H9 (cell line): Measurements from ENCODE around the gene DKK1. TPM values are rescaled to one million over a fixed set of nuclear protein-coding genes. Genes with fewer than 3 reads are reported as not detected.
"Not testable (repeated sequence)": the region's sequence is repeated elsewhere in the genome, so short reads cannot be mapped to it uniquely, and the experiment has no call there.

Experiments used
- DNase-seq: peaks from one replicate; pipeline ENCODE4 v3.0.0-alpha.2; 2017
- H2AFZ ChIP-seq: one replicate; pipeline ENCODE4 v1.6.1; 2013; ENCODE audit warnings: mild to moderate bottlenecking, low read length, control low read depth, moderate library complexity
- H2AK5ac ChIP-seq: 2 replicates; pipeline ENCODE4 v1.6.1; 2013; ENCODE audit warnings: low read length, control low read depth, mixed read lengths; ENCODE audit not compliant: insufficient read length
- H2BK120ac ChIP-seq: one replicate; pipeline ENCODE4 v1.6.1; 2013; ENCODE audit warnings: low read depth, mild to moderate bottlenecking, low read length, control low read depth, inconsistent platforms; ENCODE audit not compliant: poor library complexity, severe bottlenecking
- H2BK12ac ChIP-seq: 2 replicates; pipeline ENCODE4 v1.6.1; 2013; ENCODE audit warnings: low read length, control low read depth, mixed read lengths, low read depth; ENCODE audit not compliant: insufficient read length
- H2BK15ac ChIP-seq: 2 replicates; pipeline ENCODE4 v1.6.1; 2013; ENCODE audit warnings: low read depth, low read length, control low read depth
- H2BK20ac ChIP-seq: one replicate; pipeline ENCODE4 v1.6.1; 2013; ENCODE audit warnings: low read depth, mild to moderate bottlenecking, low read length, control low read depth, inconsistent platforms; ENCODE audit not compliant: poor library complexity, severe bottlenecking
- H2BK5ac ChIP-seq: 2 replicates; pipeline ENCODE4 v1.6.1; 2013; ENCODE audit warnings: low read length, control low read depth, mixed read lengths; ENCODE audit not compliant: insufficient read length
- H3K14ac ChIP-seq: 2 replicates; pipeline ENCODE4 v1.6.1; 2013; ENCODE audit warnings: low read length, control low read depth; ENCODE audit not compliant: insufficient read depth
- H3K18ac ChIP-seq: 2 replicates; pipeline ENCODE4 v1.6.1; 2013; ENCODE audit warnings: low read depth, mild to moderate bottlenecking, mixed read lengths, low read length, control low read depth; ENCODE audit not compliant: insufficient read length
- H3K23ac ChIP-seq: 2 replicates; pipeline ENCODE4 v1.6.1; 2013; ENCODE audit warnings: low read length, control low read depth, mixed read lengths, low read depth; ENCODE audit not compliant: insufficient read length
- H3K23me2 ChIP-seq: 2 replicates; pipeline ENCODE4 v1.6.1; 2013; ENCODE audit warnings: low read depth, mild to moderate bottlenecking, mixed read lengths, low read length, control low read depth; ENCODE audit not compliant: insufficient read length, poor library complexity, severe bottlenecking
- H3K27ac ChIP-seq: 2 replicates; pipeline ENCODE4 v1.5.1; 2013; ENCODE audit warnings: low read length, control low read depth, mixed read lengths, low read depth; ENCODE audit not compliant: insufficient read length
- H3K27me3 ChIP-seq: 2 replicates; pipeline ENCODE4 v1.6.1; 2013; ENCODE audit warnings: low read length, control low read depth, inconsistent platforms; ENCODE audit not compliant: insufficient read depth
- H3K4ac ChIP-seq: 2 replicates; pipeline ENCODE4 v1.6.1; 2013; ENCODE audit warnings: low read depth, mild to moderate bottlenecking, control low read depth, inconsistent platforms, low read length, moderate library complexity
- H3K4me1 ChIP-seq: 2 replicates; pipeline ENCODE4 v1.6.1; 2013; ENCODE audit warnings: low read length, control low read depth, inconsistent platforms; ENCODE audit not compliant: insufficient read depth
- H3K4me2 ChIP-seq: 2 replicates; pipeline ENCODE4 v1.6.1; 2013; ENCODE audit warnings: low read length, control low read depth, mixed read lengths; ENCODE audit not compliant: insufficient read length, insufficient read depth
- H3K56ac ChIP-seq: 2 replicates; pipeline ENCODE4 v1.6.1; 2013; ENCODE audit warnings: low read depth, mild to moderate bottlenecking, mixed read lengths, low read length, control low read depth; ENCODE audit not compliant: insufficient read length
- H3K79me1 ChIP-seq: 2 replicates; pipeline ENCODE4 v1.6.1; 2013; ENCODE audit warnings: low read depth, mild to moderate bottlenecking, moderate library complexity, low read length, control low read depth, inconsistent platforms; ENCODE audit not compliant: insufficient read depth, poor library complexity, severe bottlenecking
- H3K79me2 ChIP-seq: 2 replicates; pipeline ENCODE4 v1.6.1; 2013; ENCODE audit warnings: low read length, control low read depth, inconsistent platforms; ENCODE audit not compliant: insufficient read depth
- H3K9ac ChIP-seq: 2 replicates; pipeline ENCODE4 v1.6.1; 2013; ENCODE audit warnings: low read length, control low read depth, mixed read lengths; ENCODE audit not compliant: insufficient read length; ENCODE audit errors: extremely low read depth
- H3K9me3 ChIP-seq: one replicate; pipeline ENCODE4 v1.6.1; 2013; ENCODE audit warnings: low read depth, low read length, inconsistent platforms; ENCODE audit not compliant: control insufficient read depth
- H3T11ph ChIP-seq: one replicate; pipeline ENCODE4 v1.6.1; 2013; ENCODE audit warnings: mild to moderate bottlenecking, low read length, control low read depth, inconsistent platforms
- H4K20me1 ChIP-seq: one replicate; pipeline ENCODE4 v1.6.1; 2013; ENCODE audit not compliant: control insufficient read depth, insufficient read length, insufficient read depth
- H4K5ac ChIP-seq: 2 replicates; pipeline ENCODE4 v1.6.1; 2013; ENCODE audit warnings: low read depth, mild to moderate bottlenecking, mixed read lengths, low read length, control low read depth; ENCODE audit not compliant: insufficient read length
- H4K8ac ChIP-seq: replicated peaks from 2 replicates; pipeline ENCODE4 v1.6.1; 2013; ENCODE audit warnings: low read length, control low read depth, mixed read lengths, low read depth; ENCODE audit not compliant: insufficient read length
- H4K91ac ChIP-seq: 2 replicates; pipeline ENCODE4 v1.6.1; 2013; ENCODE audit warnings: low read depth, mild to moderate bottlenecking, moderate library complexity, mixed read lengths, low read length, control low read depth; ENCODE audit not compliant: insufficient read length
- H3K27ac Mint-ChIP-seq, 3 experiments: 2 replicates in 2 of 3; 3 replicates in 1 of 3; pipeline ENCODE4 v1.8.0; 2020 to 2021; ENCODE audit warnings: mixed read lengths in 3 of 3, mild to moderate bottlenecking in 1 of 3, moderate library complexity in 1 of 3
- H3K27me3 Mint-ChIP-seq: 2 replicates; pipeline ENCODE4 v1.8.0; 2021; ENCODE audit warnings: low read depth, mild to moderate bottlenecking, moderate library complexity, mixed read lengths
- H3K36me3 Mint-ChIP-seq, 3 experiments: 2 replicates in 2 of 3; 3 replicates in 1 of 3; pipeline ENCODE4 v1.8.0; 2020 to 2021; ENCODE audit warnings: low read depth in 3 of 3, mixed read lengths in 3 of 3; ENCODE audit not compliant: insufficient read depth in 1 of 3
- H3K4me1 Mint-ChIP-seq, 2 experiments: 2 replicates each; pipeline ENCODE4 v1.8.0; 2020; ENCODE audit warnings: mixed read lengths in 2 of 2
- H3K4me3 Mint-ChIP-seq, 2 experiments: 2 replicates in 1 of 2; 3 replicates in 1 of 2; pipeline ENCODE4 v1.8.0; 2020 to 2021; ENCODE audit warnings: mild to moderate bottlenecking in 2 of 2, mixed read lengths in 2 of 2, moderate library complexity in 1 of 2
- H3K9me3 Mint-ChIP-seq, 2 experiments: 2 replicates in 1 of 2; 3 replicates in 1 of 2; pipeline ENCODE4 v1.8.0; 2020; ENCODE audit warnings: mild to moderate bottlenecking in 2 of 2, mixed read lengths in 2 of 2, moderate library complexity in 1 of 2
- WGBS: extraction: QIAGEN DNeasy Blood & Tissue Kit; methylation state at CpG from one replicate; pipeline ENCODE4 v1.1.7; 2013; ENCODE audit warnings: missing lambda C conversion rate, low lambda C conversion rate, mixed read lengths; ENCODE audit not compliant: insufficient read length; ENCODE audit errors: extremely low coverage; 5-methylcytosine and 5-hydroxymethylcytosine counted together
- total RNA-seq: library from RNA; stranded (reverse); gene quantifications from 2 replicates; pipeline ENCODE4 v1.2.1, GENCODE V29; 2021
- TF ChIP-seq, protein P1 (sequence below): fragments of 200-600 bp; sonication (generic); conservative IDR thresholded peaks from 3 replicates; pipeline ENCODE4 v1.8.0; 2021; ENCODE audit warnings: antibody characterized with exemption, mild to moderate bottlenecking

DKK1 gene
- total RNA-seq, 1 experiment from 2014 or later: 1.1 TPM

DNA sequence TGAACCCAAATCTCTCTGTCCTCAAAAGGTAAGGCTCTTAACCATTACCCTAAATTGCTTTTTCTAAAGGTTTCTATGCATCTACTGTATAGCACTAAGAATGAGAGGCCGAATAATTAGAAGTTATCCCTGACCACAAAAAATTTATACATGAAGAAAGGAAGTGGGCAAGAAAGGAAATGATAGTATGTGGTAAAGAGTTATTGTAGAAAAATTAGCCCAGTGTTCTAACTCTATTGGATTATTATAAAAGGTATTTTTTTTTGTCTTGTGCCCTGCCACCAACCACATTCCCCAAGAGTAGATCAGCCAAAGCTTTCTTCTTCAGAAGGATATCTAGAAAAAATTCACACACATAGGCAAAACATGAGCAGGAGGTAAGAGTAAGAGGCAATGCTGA is 45.4 kb downstream of the DKK1 start:
- Mint-ChIP-seq H3K27ac (no peak overlapping the region), H3K4me1 (no peaks in the 10 kb centered on the region; a peak in 1 of 4 replicates), H3K36me3 (no peaks in the 10 kb centered on the region; a peak in 2 of 7 replicates), H3K9me3 (peaks cover 10 to 11% of the 10 kb centered on the region in 2 experiments), H3K4me3 (no peak overlapping the region), H3K27me3 (no peaks in the 10 kb centered on the region; the same call in 1 of the 2 replicates)
- no peak overlapping the region for H3K27ac ChIP-seq
- H3K23me2 ChIP-seq: no peaks in the 10 kb centered on the region
- no peak overlapping the region for H3K9ac ChIP-seq
- H3K14ac ChIP-seq: no peak overlapping the region
- no CpG with 5 or more reads among the region's 1 CpG for WGBS
- no peak overlapping the region for H4K5ac ChIP-seq
- H2BK15ac ChIP-seq: no peak overlapping the region
- no peak overlapping the region for H2BK120ac ChIP-seq
- H3K18ac ChIP-seq: no peak overlapping the region
- no peak overlapping the region for H3T11ph ChIP-seq
- no peak overlapping the region for H3K4ac ChIP-seq
- H2BK20ac ChIP-seq: no peak overlapping the region
- no peak overlapping the region for H3K23ac ChIP-seq
- H4K8ac ChIP-seq: no peak overlapping the region
- no peaks in the 10 kb centered on the region for H3K79me1 ChIP-seq
- TF ChIP-seq, protein P1, sequence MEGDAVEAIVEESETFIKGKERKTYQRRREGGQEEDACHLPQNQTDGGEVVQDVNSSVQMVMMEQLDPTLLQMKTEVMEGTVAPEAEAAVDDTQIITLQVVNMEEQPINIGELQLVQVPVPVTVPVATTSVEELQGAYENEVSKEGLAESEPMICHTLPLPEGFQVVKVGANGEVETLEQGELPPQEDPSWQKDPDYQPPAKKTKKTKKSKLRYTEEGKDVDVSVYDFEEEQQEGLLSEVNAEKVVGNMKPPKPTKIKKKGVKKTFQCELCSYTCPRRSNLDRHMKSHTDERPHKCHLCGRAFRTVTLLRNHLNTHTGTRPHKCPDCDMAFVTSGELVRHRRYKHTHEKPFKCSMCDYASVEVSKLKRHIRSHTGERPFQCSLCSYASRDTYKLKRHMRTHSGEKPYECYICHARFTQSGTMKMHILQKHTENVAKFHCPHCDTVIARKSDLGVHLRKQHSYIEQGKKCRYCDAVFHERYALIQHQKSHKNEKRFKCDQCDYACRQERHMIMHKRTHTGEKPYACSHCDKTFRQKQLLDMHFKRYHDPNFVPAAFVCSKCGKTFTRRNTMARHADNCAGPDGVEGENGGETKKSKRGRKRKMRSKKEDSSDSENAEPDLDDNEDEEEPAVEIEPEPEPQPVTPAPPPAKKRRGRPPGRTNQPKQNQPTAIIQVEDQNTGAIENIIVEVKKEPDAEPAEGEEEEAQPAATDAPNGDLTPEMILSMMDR: no peak
- no peak overlapping the region for H2AK5ac ChIP-seq
- no peaks in the 10 kb centered on the region for H4K20me1 ChIP-seq
- H2BK5ac ChIP-seq: no peak overlapping the region
- no peaks in the 10 kb centered on the region for H3K79me2 ChIP-seq
- DNase-seq: no peak
- H3K56ac ChIP-seq: no peak overlapping the region
- no peaks in the 10 kb centered on the region for H3K4me1 ChIP-seq
- no peaks in the 10 kb centered on the region for H3K27me3 ChIP-seq
- no peak overlapping the region for H3K4me2 ChIP-seq
- no peak overlapping the region for H2BK12ac ChIP-seq
- H2AFZ ChIP-seq: no peak overlapping the region
- H4K91ac ChIP-seq: no peak overlapping the region
- H3K9me3 ChIP-seq: no peaks in the 10 kb centered on the region

DNA sequence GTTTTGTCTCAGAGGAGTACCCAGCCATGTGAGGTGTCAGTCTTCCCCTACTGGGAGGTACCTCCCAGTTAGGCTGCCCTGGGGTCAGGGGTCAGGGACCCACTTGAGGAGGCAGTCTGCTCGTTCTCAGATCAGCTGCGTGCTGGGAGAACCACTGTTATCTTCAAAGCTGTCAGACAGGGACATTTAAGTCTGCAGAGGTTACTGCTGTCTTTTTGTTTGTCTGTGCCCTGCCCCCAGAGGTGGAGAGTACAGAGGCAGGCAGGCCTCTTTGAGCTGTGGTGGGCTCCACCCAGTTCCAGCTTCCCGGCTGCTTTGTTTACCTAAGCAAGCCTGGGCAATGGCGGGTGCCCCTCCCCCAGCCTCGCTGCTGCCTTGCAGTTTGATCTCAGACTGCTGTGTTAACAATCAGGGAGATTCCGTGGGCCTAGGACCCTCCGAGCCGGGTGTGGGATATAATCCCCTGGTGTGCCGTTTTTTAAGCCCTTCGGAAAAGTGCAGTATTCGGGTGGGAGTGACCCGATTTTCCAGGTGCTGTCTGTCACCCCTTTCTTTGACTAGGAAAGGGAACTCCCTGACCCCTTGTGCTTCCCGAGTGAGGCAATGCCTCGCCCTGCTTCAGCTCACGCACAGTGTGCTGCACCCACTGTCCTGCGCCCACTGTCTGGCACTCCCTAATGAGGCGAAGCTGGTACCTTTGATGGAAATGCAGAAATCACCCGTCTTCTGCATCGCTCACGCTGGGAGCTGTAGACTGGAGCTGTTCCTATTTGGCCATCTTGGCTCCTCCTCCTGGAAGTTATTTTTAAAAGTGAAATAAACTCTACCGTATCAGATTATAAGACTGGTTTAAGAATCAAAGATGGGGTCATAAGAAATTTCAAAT is 51.7 kb downstream of the DKK1 start:
- not testable (repeated sequence) for H2AK5ac ChIP-seq, H2AFZ ChIP-seq, H3K4me2 ChIP-seq, H3K4me1 ChIP-seq, H4K91ac ChIP-seq, H2BK12ac ChIP-seq, H2BK5ac ChIP-seq, H2BK20ac ChIP-seq, H3K23ac ChIP-seq, H4K5ac ChIP-seq, H3K9me3 ChIP-seq, DNase-seq, H3T11ph ChIP-seq, H3K4me3 Mint-ChIP-seq, H2BK15ac ChIP-seq, H3K4ac ChIP-seq, H3K79me2 ChIP-seq, H3K14ac ChIP-seq, H3K4me1 Mint-ChIP-seq, H3K27ac ChIP-seq, H3K23me2 ChIP-seq, H4K8ac ChIP-seq, H3K18ac ChIP-seq, H3K79me1 ChIP-seq, H4K20me1 ChIP-seq, H3K56ac ChIP-seq, H3K27me3 ChIP-seq, H3K27me3 Mint-ChIP-seq, H2BK120ac ChIP-seq, H3K9ac ChIP-seq, H3K27ac Mint-ChIP-seq
- WGBS: no CpG with 5 or more reads among the region's 21 CpGs
- Mint-ChIP-seq H3K9me3 (peaks cover 36% of the 10 kb centered on the region in 2 experiments), H3K36me3 (peaks cover 0 to 19% (median 6%) of the 10 kb centered on the region in 3 experiments; a peak in 5 of 7 replicates)
